T-helper 1 cell treated with Interleukin-12 subunit alpha and Interleukin-12 subunit beta and Interleukin-4 antibody, amounts not matched to agents 30 μg/mL and 1 μg/mL, for 36 hours (primary cell): ENCODE results near the gene TESK2.

Experiments used
- H3K27ac Mint-ChIP-seq: one replicate; pipeline ENCODE4 v1.8.0; 2021; ENCODE audit warnings: mild to moderate bottlenecking, mixed read lengths
- H3K27me3 Mint-ChIP-seq: one replicate; pipeline ENCODE4 v1.8.0; 2021; ENCODE audit warnings: low read depth, mixed read lengths
- H3K36me3 Mint-ChIP-seq: one replicate; pipeline ENCODE4 v1.8.0; 2021; ENCODE audit warnings: low read depth, mixed read lengths
- H3K4me1 Mint-ChIP-seq: one replicate; pipeline ENCODE4 v1.8.0; 2021; ENCODE audit warnings: low read depth, mixed read lengths
- H3K4me3 Mint-ChIP-seq: one replicate; pipeline ENCODE4 v1.8.0; 2021; ENCODE audit warnings: mild to moderate bottlenecking, moderate library complexity, mixed read lengths
- H3K9me3 Mint-ChIP-seq: one replicate; pipeline ENCODE4 v1.8.0; 2021; ENCODE audit warnings: mixed read lengths

The TESK2 gene

GRCh38 chr1:45325851-45326506 is 165.0 kb downstream of the TESK2 start:
- Mint-ChIP-seq H3K27ac (peak overlapping the region; percentile 26), H3K36me3 (no peaks in the 10 kb centered on the region), H3K27me3 (no peaks in the 10 kb centered on the region), H3K4me3 (peak overlapping the region; percentile 80), H3K4me1 (peaks cover 13% of the 10 kb centered on the region), H3K9me3 (no peaks in the 10 kb centered on the region)

GRCh38 chr1:45322486-45323040 is 168.4 kb downstream of the TESK2 start:
- Mint-ChIP-seq H3K27ac (no peak overlapping the region), H3K9me3 (no peaks in the 10 kb centered on the region), H3K27me3 (no peaks in the 10 kb centered on the region), H3K4me3 (no peak overlapping the region), H3K36me3 (no peaks in the 10 kb centered on the region), H3K4me1 (peaks cover 3% of the 10 kb centered on the region)

- H3K36me3 Mint-ChIP-seq: no peaks in the 10 kb centered on the region
- no peak overlapping the region for H3K4me3 Mint-ChIP-seq
- peaks cover 2% of the 10 kb centered on the region for H3K4me1 Mint-ChIP-seq
- H3K27ac Mint-ChIP-seq: no peak overlapping the region
- no peaks in the 10 kb centered on the region for H3K27me3 Mint-ChIP-seq
- no peaks in the 10 kb centered on the region for H3K9me3 Mint-ChIP-seq
These were observed 169.5 kb downstream of the TESK2 start for GRCh38 chr1:45321444-45321843.

DNA sequence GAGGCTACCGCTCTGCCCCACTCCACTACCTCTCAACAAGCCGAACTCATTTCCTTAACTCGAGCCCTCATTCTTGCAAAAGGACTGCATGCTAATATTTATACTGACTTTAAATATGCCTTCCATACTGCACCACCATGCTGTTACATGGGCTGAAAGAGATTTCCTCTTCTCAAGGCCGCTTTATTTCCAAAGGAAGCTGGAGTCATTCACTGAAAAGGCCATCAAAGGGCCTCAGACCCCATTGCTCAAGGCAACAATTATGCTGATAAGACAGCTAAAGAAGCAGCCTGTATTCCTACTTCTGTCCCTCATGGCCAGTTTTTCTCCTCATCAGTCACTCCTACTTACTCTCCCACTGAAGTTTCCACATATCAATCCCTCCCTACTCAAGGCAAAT is 171.2 kb downstream of the TESK2 start:
- H3K27me3 Mint-ChIP-seq: peaks cover 3% of the 10 kb centered on the region
- H3K36me3 Mint-ChIP-seq: no peaks in the 10 kb centered on the region
- H3K4me3 Mint-ChIP-seq: no peak overlapping the region
- no peaks in the 10 kb centered on the region for H3K4me1 Mint-ChIP-seq
- no peaks in the 10 kb centered on the region for H3K9me3 Mint-ChIP-seq
- no peak overlapping the region for H3K27ac Mint-ChIP-seq

DNA sequence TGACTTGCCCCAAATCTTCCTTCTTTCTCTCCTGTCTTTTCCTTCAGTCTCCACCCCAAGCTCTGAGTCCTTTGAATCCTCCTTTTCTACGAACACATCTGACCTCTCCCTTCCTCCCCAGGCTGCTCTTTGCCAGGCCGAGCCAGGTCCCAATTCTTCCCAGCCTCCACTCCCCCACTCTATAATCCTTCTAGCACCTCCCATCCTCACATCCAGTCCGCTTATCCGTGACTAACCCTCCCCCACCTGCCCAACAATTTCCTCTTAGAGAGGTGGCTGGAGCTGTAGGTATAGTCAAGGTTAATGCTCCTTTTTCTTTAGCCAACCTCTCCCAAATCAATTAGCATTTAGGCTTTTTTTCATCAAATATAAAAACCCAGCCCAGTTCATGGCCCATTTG is 173.8 kb downstream of the TESK2 start:
- H3K27me3 Mint-ChIP-seq: peaks cover 11% of the 10 kb centered on the region
- no peaks in the 10 kb centered on the region for H3K36me3 Mint-ChIP-seq
- H3K4me3 Mint-ChIP-seq: no peak overlapping the region
- H3K9me3 Mint-ChIP-seq: no peaks in the 10 kb centered on the region
- no peak overlapping the region for H3K27ac Mint-ChIP-seq
- no peaks in the 10 kb centered on the region for H3K4me1 Mint-ChIP-seq

DNA sequence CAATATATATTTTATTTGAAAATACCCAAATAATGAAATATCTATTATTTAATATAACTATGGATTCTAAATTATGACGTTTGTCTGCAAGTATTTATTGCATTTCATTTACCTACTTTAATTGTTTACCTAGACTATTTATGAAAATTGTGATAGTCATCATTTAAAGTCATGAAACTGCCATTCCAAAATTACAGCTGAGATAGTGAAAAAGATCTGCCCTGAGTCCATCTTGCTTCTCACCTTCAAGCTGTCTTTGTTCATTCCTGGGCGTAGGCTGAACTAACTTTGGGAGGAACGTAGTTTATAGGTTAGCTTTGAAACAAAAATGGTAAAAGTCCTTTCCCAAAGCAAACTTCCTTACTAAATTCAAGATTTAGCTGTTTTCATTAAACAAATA is 176.7 kb downstream of the TESK2 start:
- no peaks in the 10 kb centered on the region for H3K36me3 Mint-ChIP-seq
- no peak overlapping the region for H3K4me3 Mint-ChIP-seq
- H3K27me3 Mint-ChIP-seq: peaks cover 11% of the 10 kb centered on the region
- H3K27ac Mint-ChIP-seq: no peak overlapping the region
- H3K4me1 Mint-ChIP-seq: no peaks in the 10 kb centered on the region
- H3K9me3 Mint-ChIP-seq: no peaks in the 10 kb centered on the region

DNA sequence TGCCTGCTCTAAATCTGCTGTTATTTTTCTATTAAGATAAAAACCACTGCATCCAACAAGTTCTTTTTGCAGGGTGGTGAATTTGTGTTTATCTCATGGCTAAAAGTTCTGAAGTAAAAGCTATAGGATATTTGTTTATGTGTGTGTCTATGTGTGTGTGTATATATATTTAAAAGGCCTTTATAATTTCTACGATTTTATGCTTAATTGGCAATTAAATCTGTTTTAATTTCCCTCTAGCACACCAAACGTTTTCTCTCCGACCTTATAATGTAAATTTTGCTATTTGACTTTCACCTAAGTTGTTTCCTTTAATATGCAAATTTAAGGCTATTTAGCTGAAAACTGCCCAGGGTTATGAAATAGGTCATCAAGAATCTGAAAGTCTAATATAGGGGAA is 184.1 kb downstream of the TESK2 start:
- no peak overlapping the region for H3K4me3 Mint-ChIP-seq

DNA sequence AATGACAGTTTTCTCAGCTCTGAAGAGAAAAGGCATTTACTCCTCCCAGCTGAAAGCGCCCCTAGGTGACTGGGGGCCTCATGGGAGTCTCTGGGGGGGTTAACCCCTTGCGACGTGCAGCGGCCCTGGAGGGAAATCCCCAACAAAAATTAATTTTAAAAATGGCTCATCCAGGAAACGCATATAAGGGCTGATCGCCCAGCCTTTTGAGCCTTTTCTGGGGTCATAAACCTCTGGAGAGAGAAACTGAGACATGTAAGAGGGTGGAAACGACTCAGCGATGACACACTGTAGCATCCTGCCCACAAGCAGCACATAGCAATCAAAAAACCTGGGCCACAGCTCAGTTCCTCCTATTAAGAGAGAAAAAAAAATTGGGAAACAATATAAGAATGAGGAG is 184.6 kb downstream of the TESK2 start:
- Mint-ChIP-seq H3K36me3 (no peaks in the 10 kb centered on the region), H3K4me3 (no peak overlapping the region), H3K4me1 (peaks cover 18% of the 10 kb centered on the region), H3K9me3 (no peaks in the 10 kb centered on the region), H3K27ac (no peak overlapping the region), H3K27me3 (no peaks in the 10 kb centered on the region)

More for the DNA sequence above, 184.1 kb downstream of the TESK2 start:
- H3K36me3 Mint-ChIP-seq: no peaks in the 10 kb centered on the region
- peak overlapping the region; percentile 49 for H3K27ac Mint-ChIP-seq
- peaks cover 18% of the 10 kb centered on the region for H3K4me1 Mint-ChIP-seq
- H3K9me3 Mint-ChIP-seq: no peaks in the 10 kb centered on the region
- H3K27me3 Mint-ChIP-seq: no peaks in the 10 kb centered on the region

GRCh38 chr1:45305231-45305630 is 185.7 kb downstream of the TESK2 start:
- Mint-ChIP-seq H3K27ac (peak overlapping the region; percentile 66), H3K9me3 (no peaks in the 10 kb centered on the region), H3K4me1 (peaks cover 21% of the 10 kb centered on the region), H3K4me3 (peak overlapping the region; percentile 84), H3K36me3 (no peaks in the 10 kb centered on the region), H3K27me3 (no peaks in the 10 kb centered on the region)

GRCh38 chr1:45304311-45305081 is 186.5 kb downstream of the TESK2 start:
- Mint-ChIP-seq H3K4me1 (peaks cover 21% of the 10 kb centered on the region), H3K36me3 (no peaks in the 10 kb centered on the region), H3K4me3 (peak overlapping the region; percentile 84), H3K27me3 (no peaks in the 10 kb centered on the region), H3K9me3 (no peaks in the 10 kb centered on the region), H3K27ac (peak overlapping the region; percentile 89)

GRCh38 chr1:45303520-45304310 is 187.2 kb downstream of the TESK2 start:
- Mint-ChIP-seq H3K9me3 (no peaks in the 10 kb centered on the region), H3K27ac (peak overlapping the region; percentile 89), H3K4me3 (peak overlapping the region; percentile 84), H3K27me3 (no peaks in the 10 kb centered on the region), H3K36me3 (no peaks in the 10 kb centered on the region), H3K4me1 (peaks cover 21% of the 10 kb centered on the region)

DNA sequence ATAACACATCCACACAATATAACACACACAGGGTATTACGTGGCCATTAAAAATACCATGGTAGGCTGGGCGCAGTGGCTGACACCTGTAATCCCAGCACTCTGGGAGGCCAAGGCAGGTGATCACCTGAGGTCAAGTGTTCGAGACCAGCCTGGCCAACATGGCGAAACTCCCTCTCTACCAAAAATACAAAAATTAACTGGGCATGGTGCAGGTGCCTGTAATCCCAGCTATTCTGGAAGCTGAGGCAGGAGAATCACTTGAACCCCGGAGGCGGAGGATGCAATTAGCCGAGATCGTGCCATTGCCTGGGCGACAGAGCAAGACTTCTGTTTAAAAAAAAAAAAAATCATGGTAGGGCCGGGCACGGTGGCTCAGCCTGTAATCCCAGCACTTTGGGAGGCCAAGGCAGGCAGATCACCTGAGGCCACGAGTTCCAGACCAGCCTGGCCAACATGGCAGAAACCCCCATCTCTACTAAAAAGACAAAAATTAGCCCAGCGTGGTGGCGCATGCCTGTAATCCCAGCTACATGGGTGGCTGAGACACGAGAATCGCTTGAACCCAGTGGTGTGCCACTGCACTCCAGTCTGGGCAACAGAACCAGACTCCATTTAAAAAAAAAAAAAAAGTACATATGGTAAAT is 188.3 kb downstream of the TESK2 start:
- Mint-ChIP-seq H3K27me3 (no peaks in the 10 kb centered on the region), H3K4me1 (peaks cover 21% of the 10 kb centered on the region), H3K36me3 (no peaks in the 10 kb centered on the region), H3K27ac (peak overlapping the region; percentile 47), H3K4me3 (peak overlapping the region; percentile 62), H3K9me3 (no peaks in the 10 kb centered on the region)

DNA sequence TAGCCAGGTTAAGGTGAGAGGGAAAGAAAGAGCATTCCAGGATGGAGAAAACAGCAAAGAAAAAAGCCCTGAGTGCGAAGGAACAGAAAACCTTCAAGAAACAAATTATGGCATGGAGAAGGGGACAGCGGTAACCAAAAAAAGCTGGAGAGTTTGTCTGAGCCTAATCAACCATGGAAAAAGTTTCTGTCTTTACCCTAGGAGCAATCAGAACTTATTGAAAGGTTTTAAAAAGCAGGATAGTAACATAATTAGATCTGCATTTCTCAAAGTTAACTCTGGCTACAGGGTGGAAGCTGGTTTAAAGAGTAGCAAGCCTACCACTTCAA is 190.3 kb downstream of the TESK2 start:
- H3K27ac Mint-ChIP-seq: no peak overlapping the region
- no peaks in the 10 kb centered on the region for H3K36me3 Mint-ChIP-seq
- peaks cover 12% of the 10 kb centered on the region for H3K4me1 Mint-ChIP-seq
- H3K9me3 Mint-ChIP-seq: no peaks in the 10 kb centered on the region
- no peaks in the 10 kb centered on the region for H3K27me3 Mint-ChIP-seq
- no peak overlapping the region for H3K4me3 Mint-ChIP-seq

DNA sequence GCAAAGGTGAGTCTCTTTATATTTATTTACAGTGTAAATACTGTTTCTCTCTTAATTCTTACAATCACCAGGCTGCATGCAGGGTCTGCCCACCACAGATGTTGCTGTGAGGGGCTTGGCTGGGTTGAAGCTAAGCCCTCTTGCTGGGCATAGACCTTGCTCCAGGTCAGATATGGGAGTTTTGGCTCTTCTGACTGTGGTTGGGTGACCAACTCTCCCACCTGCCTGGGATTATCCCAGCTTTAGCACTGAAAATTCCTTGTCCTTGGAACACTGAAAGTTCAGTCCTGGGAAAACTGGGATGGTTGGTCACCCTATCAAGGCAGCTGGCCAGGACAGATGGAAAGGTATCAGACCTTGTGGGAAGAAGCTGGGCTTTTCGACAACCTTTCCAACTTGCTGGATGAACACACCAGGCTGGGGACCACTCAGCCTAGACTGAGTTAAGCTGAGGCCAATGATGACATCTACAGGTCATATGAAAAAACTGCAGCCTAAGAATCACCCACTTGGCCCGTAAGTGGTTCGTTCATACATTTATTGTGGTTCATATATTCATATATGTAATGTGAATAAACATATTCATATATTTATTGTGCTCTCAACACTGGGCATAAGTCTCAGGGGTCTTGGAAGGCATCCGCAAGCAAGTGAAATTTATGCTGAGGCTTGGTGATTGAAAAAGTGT is 190.8 kb downstream of the TESK2 start:
- Mint-ChIP-seq H3K27ac (no peak overlapping the region), H3K27me3 (no peaks in the 10 kb centered on the region), H3K9me3 (no peaks in the 10 kb centered on the region), H3K4me3 (no peak overlapping the region), H3K4me1 (peaks cover 9% of the 10 kb centered on the region), H3K36me3 (no peaks in the 10 kb centered on the region)
